Progenitor cell of endocrine pancreas (in vitro differentiated cells): ENCODE measurements around the gene DLEC1. TPM values are rescaled to one million over a fixed set of nuclear protein-coding genes. Genes with fewer than 3 reads are reported as not detected.
A peak's percentile ranks its signal among the peaks of the same experiment; 100 is the strongest.

Experiments used
- DNase-seq: peaks from one replicate; pipeline ENCODE4 v3.0.0; 2021; ENCODE audit warnings: low spot score; ENCODE audit not compliant: unreplicated experiment
- H3K27ac Mint-ChIP-seq: 2 replicates; pipeline ENCODE4 v1.8.0; 2021; ENCODE audit warnings: mild to moderate bottlenecking, moderate library complexity, mixed read lengths
- H3K27me3 Mint-ChIP-seq: 2 replicates; pipeline ENCODE4 v1.8.0; 2021; ENCODE audit warnings: mixed read lengths
- H3K36me3 Mint-ChIP-seq: 2 replicates; pipeline ENCODE4 v1.8.0; 2022; ENCODE audit warnings: mixed read lengths; ENCODE audit not compliant: insufficient read depth
- H3K4me1 Mint-ChIP-seq: 2 replicates; pipeline ENCODE4 v1.8.0; 2021; ENCODE audit warnings: low read depth, mixed read lengths
- H3K4me3 Mint-ChIP-seq: 2 replicates; pipeline ENCODE4 v1.8.0; 2021; ENCODE audit warnings: low read depth, mild to moderate bottlenecking, moderate library complexity, mixed read lengths
- H3K9me3 Mint-ChIP-seq: 2 replicates; pipeline ENCODE4 v1.8.0; 2021; ENCODE audit warnings: low read depth, mixed read lengths
- total RNA-seq: library from RNA; stranded (reverse); gene quantifications from 2 replicates; pipeline ENCODE4 v1.2.1, GENCODE V29; 2021
- TF ChIP-seq, protein P1 (sequence below): fragments of 200-600 bp; sonication (generic); IDR thresholded peaks from one replicate; pipeline ENCODE4 v1.5.0; 2021; ENCODE audit warnings: antibody characterized with exemption, mild to moderate bottlenecking; ENCODE audit not compliant: unreplicated experiment

Gene DLEC1
- total RNA-seq, 1 donor from 2014 or later = 1.3 TPM

DNA sequence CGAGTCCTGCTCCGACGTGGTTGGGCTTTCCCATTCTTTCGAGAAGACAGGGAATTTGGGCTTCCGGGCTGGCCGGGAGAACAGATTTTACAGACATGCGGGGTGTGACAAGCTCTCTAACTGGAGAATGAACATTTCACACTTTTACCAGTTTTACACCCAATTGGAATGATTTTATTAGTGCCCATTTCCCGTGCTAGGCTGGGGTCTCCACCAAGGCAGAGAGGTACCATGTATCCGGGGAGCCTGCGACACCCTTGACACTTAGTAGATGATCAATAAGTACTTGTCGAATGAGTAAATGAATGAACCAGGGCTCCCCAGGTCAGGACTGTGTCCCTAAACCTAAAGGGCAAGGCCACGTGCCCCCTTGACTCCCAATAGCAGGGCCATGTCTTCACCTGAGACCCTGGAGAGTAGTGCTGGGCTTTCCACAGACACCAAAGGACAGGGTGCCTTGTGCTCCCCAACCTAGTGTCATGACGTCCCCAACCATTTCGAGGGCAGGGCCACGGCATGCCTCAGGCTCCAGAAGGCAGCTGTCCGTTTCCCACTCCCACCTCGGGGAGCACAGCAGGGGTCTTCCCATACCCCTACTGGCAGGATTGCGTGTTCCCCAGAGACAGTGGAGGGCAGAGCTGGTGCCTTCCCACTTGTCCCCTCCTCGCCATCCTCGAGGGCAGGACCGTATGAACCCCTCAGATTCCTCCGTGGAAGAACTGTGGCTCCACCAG is 98.8 kb downstream of the DLEC1 start:
- Mint-ChIP-seq H3K4me1 (peaks cover 54% of the 10 kb centered on the region), H3K27me3 (no peaks in the 10 kb centered on the region), H3K36me3 (peaks cover 4% of the 10 kb centered on the region), H3K27ac (peak overlapping the region; percentile 96), H3K4me3 (peak overlapping the region; percentile 98), H3K9me3 (no peaks in the 10 kb centered on the region)
- TF ChIP-seq, protein P1, sequence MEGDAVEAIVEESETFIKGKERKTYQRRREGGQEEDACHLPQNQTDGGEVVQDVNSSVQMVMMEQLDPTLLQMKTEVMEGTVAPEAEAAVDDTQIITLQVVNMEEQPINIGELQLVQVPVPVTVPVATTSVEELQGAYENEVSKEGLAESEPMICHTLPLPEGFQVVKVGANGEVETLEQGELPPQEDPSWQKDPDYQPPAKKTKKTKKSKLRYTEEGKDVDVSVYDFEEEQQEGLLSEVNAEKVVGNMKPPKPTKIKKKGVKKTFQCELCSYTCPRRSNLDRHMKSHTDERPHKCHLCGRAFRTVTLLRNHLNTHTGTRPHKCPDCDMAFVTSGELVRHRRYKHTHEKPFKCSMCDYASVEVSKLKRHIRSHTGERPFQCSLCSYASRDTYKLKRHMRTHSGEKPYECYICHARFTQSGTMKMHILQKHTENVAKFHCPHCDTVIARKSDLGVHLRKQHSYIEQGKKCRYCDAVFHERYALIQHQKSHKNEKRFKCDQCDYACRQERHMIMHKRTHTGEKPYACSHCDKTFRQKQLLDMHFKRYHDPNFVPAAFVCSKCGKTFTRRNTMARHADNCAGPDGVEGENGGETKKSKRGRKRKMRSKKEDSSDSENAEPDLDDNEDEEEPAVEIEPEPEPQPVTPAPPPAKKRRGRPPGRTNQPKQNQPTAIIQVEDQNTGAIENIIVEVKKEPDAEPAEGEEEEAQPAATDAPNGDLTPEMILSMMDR = peak; percentile 21
- no peak for DNase-seq

- peak; percentile 43 for DNase-seq
Observed at GRCh38 chr3:38138349-38139190, 99.6 kb downstream of the DLEC1 start, which contains the start of gene MYD88. Gene MYD88 (plus strand): TSS chr3:38138661. CDS start chr3:38138701, 40 bp downstream.

DNA sequence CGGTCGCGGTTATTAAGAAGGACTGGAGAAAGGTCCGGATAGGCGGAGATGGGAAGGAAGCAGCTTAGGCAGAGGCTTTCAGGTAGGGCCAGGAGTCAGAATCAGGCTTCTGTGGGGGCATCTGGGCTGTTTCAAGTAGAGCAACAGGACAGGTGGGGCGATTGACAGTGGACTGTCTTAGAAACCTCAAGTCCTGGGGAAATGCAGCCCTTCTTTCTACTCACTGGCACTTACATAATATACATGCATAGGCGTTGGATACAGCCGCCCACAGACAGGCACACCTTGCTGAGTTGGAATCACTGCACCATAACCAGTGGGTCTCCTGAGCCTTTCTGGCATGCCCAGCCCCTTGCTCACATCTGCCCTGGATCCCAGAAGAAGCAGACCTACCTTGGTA is 100.2 kb downstream of the DLEC1 start:
- Mint-ChIP-seq H3K27ac (no peak overlapping the region), H3K9me3 (no peaks in the 10 kb centered on the region), H3K4me1 (peaks cover 40% of the 10 kb centered on the region), H3K36me3 (peaks cover 3% of the 10 kb centered on the region), H3K4me3 (peak overlapping the region; percentile 98), H3K27me3 (no peaks in the 10 kb centered on the region)
- DNase-seq = no peak
- TF ChIP-seq, protein P1 = no peak

More at GRCh38 chr3:38138349-38139190, 99.6 kb downstream of the DLEC1 start, which contains the start of gene MYD88:
- Mint-ChIP-seq H3K9me3 (no peaks in the 10 kb centered on the region), H3K36me3 (peaks cover 4% of the 10 kb centered on the region), H3K27me3 (no peaks in the 10 kb centered on the region), H3K27ac (peak within 1 kb of the TSS; percentile 96), H3K4me3 (peak within 1 kb of the TSS; percentile 98), H3K4me1 (peaks cover 47% of the 10 kb centered on the region)
- TF ChIP-seq, protein P1 = no peak

- no peak for DNase-seq
- TF ChIP-seq, protein P1 = no peak
- peak overlapping the region; percentile 98 for H3K4me3 Mint-ChIP-seq
- H3K4me1 Mint-ChIP-seq = peaks cover 36% of the 10 kb centered on the region
- H3K9me3 Mint-ChIP-seq = no peaks in the 10 kb centered on the region
- H3K27me3 Mint-ChIP-seq = no peaks in the 10 kb centered on the region
- no peak overlapping the region for H3K27ac Mint-ChIP-seq
- H3K36me3 Mint-ChIP-seq = peaks cover 2% of the 10 kb centered on the region
Observed at GRCh38 chr3:38139652-38140051, 100.6 kb downstream of the DLEC1 start.

DNA sequence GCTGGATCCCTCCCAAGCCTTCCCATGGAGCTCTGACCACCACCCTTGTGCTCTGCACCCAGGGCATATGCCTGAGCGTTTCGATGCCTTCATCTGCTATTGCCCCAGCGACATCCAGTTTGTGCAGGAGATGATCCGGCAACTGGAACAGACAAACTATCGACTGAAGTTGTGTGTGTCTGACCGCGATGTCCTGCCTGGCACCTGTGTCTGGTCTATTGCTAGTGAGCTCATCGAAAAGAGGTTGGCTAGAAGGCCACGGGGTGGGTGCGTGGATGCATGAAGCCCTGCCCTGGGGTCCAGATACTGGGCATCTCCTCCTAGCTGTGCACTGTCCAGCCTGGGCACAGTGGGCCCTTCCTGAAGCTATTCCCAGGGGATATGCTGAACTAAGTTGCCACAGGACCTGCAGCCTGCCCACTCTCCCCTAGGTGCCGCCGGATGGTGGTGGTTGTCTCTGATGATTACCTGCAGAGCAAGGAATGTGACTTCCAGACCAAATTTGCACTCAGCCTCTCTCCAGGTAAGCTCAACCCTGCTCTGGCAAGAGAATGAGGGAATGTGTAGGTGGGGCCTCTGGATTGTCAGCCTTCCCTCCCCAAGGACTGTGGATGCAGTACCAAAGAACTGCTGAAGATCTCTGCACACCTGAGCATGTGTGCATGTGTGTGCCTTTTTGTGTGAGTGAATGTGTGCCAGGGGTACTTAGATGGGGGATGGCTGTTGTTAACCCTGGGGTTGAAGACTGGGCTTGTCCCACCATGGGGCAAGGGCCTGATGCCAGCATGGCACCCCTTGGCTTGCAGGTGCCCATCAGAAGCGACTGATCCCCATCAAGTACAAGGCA is 101.5 kb downstream of the DLEC1 start:
- Mint-ChIP-seq H3K36me3 (peaks cover 2% of the 10 kb centered on the region), H3K27me3 (no peaks in the 10 kb centered on the region), H3K27ac (no peak overlapping the region), H3K4me3 (no peak overlapping the region), H3K4me1 (peaks cover 27% of the 10 kb centered on the region), H3K9me3 (no peaks in the 10 kb centered on the region)
- DNase-seq = no peak
- TF ChIP-seq, protein P1 = no peak
